Measurements from ENCODE around the gene LRRK1.

Gene LRRK1

DNA sequence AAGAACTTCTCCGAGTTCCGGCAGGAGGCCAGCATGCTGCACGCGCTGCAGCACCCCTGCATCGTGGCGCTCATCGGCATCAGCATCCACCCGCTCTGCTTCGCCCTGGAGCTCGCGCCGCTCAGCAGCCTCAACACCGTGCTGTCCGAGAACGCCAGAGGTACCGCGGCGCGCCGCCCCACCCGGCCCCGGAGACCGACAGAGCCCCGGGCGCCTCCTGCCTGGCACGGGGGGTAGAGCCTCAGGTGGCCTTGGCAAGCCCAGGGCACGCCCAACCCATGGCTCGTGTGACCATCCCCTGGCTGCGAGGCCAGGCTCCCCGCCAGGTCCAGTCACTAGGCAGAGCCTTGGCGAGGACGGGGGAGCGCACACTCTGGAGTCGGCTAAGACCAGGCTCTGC lies 134.1 kb downstream of the LRRK1 start:
- Histone ChIP-seq H3K4me2 (ENCODE audit: low read length) (no peak overlapping the region), H3K27ac (ENCODE audit: low read depth, low read length) (no peak overlapping the region), H3K9me3 (ENCODE audit: control insufficient read depth, insufficient read depth, low read length) (no peaks in the 10 kb centered on the region), H3F3A (ENCODE audit: control insufficient read depth, insufficient read depth) (no peaks in the 10 kb centered on the region), H3K36me3 (ENCODE audit: control insufficient read depth, low read length) (peaks cover 100% of the 10 kb centered on the region), H3K27me3 (ENCODE audit: control insufficient read depth, low read length) (no peaks in the 10 kb centered on the region), H3K4me3 (ENCODE audit: low read length) (no peak overlapping the region), H3K4me1 (ENCODE audit: control insufficient read depth, low read length) (no peaks in the 10 kb centered on the region), H3K9me2 (replicated peaks; ENCODE audit: control insufficient read depth, low read length) (no peaks in the 10 kb centered on the region), H3K79me2 (ENCODE audit: control insufficient read depth, low read length) (no peaks in the 10 kb centered on the region), H4K20me1 (ENCODE audit: control insufficient read depth, insufficient read depth, low read depth, low read length) (no peaks in the 10 kb centered on the region)
- no peak for TF ChIP-seq EZH2phosphoT487 (IDR thresholded peaks at IDR 0.05; ENCODE audit: borderline replicate concordance, low read length)
- TF ChIP-seq, protein P1, sequence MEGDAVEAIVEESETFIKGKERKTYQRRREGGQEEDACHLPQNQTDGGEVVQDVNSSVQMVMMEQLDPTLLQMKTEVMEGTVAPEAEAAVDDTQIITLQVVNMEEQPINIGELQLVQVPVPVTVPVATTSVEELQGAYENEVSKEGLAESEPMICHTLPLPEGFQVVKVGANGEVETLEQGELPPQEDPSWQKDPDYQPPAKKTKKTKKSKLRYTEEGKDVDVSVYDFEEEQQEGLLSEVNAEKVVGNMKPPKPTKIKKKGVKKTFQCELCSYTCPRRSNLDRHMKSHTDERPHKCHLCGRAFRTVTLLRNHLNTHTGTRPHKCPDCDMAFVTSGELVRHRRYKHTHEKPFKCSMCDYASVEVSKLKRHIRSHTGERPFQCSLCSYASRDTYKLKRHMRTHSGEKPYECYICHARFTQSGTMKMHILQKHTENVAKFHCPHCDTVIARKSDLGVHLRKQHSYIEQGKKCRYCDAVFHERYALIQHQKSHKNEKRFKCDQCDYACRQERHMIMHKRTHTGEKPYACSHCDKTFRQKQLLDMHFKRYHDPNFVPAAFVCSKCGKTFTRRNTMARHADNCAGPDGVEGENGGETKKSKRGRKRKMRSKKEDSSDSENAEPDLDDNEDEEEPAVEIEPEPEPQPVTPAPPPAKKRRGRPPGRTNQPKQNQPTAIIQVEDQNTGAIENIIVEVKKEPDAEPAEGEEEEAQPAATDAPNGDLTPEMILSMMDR (IDR thresholded peaks at IDR 0.05; ENCODE audit: low read depth, low read length, poor library complexity, severe bottlenecking) = no peak

DNA sequence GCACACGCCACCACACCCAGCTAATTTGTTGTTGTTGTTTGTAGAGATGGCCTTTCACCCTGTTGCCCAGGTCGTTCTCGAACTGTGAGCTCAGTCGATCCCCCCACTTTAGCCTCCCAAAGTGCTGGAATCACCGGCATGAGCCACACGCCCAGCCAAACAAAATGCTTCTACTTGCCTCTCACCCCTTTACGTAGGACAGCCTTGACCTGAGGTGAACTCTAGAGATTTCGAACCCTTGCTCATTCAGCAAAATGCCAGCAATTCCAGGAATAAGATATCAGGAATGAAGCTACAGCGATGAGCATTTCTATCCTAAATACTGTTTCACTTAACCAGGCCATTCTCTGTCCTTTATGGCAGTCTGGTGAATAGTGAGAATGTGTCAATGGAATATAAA lies 135.0 kb downstream of the LRRK1 start:
- Histone ChIP-seq H3K4me3 (ENCODE audit: low read length) (no peak overlapping the region), H3K27me3 (ENCODE audit: control insufficient read depth, low read length) (no peaks in the 10 kb centered on the region), H4K20me1 (ENCODE audit: control insufficient read depth, insufficient read depth, low read depth, low read length) (no peaks in the 10 kb centered on the region), H3K4me2 (ENCODE audit: low read length) (no peak overlapping the region), H3F3A (ENCODE audit: control insufficient read depth, insufficient read depth) (no peaks in the 10 kb centered on the region), H3K4me1 (ENCODE audit: control insufficient read depth, low read length) (no peaks in the 10 kb centered on the region), H3K9me3 (ENCODE audit: control insufficient read depth, insufficient read depth, low read length) (no peaks in the 10 kb centered on the region), H3K27ac (ENCODE audit: low read depth, low read length) (no peak overlapping the region), H3K36me3 (ENCODE audit: control insufficient read depth, low read length) (peaks cover 100% of the 10 kb centered on the region), H3K9me2 (replicated peaks; ENCODE audit: control insufficient read depth, low read length) (no peaks in the 10 kb centered on the region), H3K79me2 (ENCODE audit: control insufficient read depth, low read length) (no peaks in the 10 kb centered on the region)
- TF ChIP-seq, protein P1 (IDR thresholded peaks at IDR 0.05; ENCODE audit: low read depth, low read length, poor library complexity, severe bottlenecking) = no peak
- TF ChIP-seq EZH2phosphoT487 (IDR thresholded peaks at IDR 0.05; ENCODE audit: borderline replicate concordance, low read length) = no peak

DNA sequence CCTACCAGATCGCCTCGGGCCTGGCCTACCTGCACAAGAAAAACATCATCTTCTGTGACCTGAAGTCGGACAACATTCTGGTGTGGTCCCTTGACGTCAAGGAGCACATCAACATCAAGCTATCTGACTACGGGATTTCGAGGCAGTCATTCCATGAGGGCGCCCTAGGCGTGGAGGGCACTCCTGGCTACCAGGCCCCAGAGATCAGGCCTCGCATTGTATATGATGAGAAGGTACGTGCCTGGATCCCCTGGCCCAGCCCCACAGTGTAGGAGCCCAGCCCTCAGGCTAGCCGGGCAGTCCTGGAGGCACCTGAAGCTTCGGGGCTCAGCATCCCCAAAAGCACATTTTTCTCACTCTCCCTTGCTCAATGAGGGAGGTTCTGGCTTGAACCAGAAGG lies 135.8 kb downstream of the LRRK1 start:
- Histone ChIP-seq H4K20me1 (ENCODE audit: control insufficient read depth, insufficient read depth, low read depth, low read length) (no peaks in the 10 kb centered on the region), H3F3A (ENCODE audit: control insufficient read depth, insufficient read depth) (no peaks in the 10 kb centered on the region), H3K27ac (ENCODE audit: low read depth, low read length) (no peak overlapping the region), H3K4me3 (ENCODE audit: low read length) (no peak overlapping the region), H3K27me3 (ENCODE audit: control insufficient read depth, low read length) (no peaks in the 10 kb centered on the region), H3K36me3 (ENCODE audit: control insufficient read depth, low read length) (peaks cover 100% of the 10 kb centered on the region), H3K9me3 (ENCODE audit: control insufficient read depth, insufficient read depth, low read length) (no peaks in the 10 kb centered on the region), H3K4me2 (ENCODE audit: low read length) (no peak overlapping the region), H3K79me2 (ENCODE audit: control insufficient read depth, low read length) (no peaks in the 10 kb centered on the region), H3K4me1 (ENCODE audit: control insufficient read depth, low read length) (no peaks in the 10 kb centered on the region), H3K9me2 (replicated peaks; ENCODE audit: control insufficient read depth, low read length) (no peaks in the 10 kb centered on the region)
- TF ChIP-seq, protein P1 (IDR thresholded peaks at IDR 0.05; ENCODE audit: low read depth, low read length, poor library complexity, severe bottlenecking) = no peak
- no peak for TF ChIP-seq EZH2phosphoT487 (IDR thresholded peaks at IDR 0.05; ENCODE audit: borderline replicate concordance, low read length)

DNA sequence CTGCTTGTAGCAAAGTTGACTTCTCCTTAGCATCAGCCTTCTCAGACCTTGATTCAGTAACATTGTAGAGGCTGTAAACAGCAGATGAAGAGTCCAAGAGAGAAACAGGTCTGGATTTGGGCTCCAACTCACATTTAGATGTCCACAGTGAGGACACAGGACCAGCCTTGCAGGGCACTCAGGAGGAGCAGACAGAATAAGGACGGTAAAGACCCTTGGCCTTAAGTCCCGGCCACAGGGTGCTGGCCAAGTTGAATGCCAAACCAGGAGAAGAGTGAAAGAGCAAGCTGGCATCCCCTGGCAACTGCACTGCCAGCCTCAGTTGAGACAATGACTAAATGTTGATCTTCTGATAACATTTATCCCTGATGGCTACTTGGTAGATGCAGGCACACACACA lies 136.3 kb downstream of the LRRK1 start:
- no peaks in the 10 kb centered on the region for H3K9me2 ChIP-seq (replicated peaks; ENCODE audit: control insufficient read depth, low read length)
- H3K4me1 ChIP-seq (ENCODE audit: control insufficient read depth, low read length) = no peaks in the 10 kb centered on the region
- H3K4me2 ChIP-seq (ENCODE audit: low read length) = no peak overlapping the region
- H3K9me3 ChIP-seq (ENCODE audit: control insufficient read depth, insufficient read depth, low read length) = no peaks in the 10 kb centered on the region
- no peaks in the 10 kb centered on the region for H3F3A ChIP-seq (ENCODE audit: control insufficient read depth, insufficient read depth)
- H3K4me3 ChIP-seq (ENCODE audit: low read length) = no peak overlapping the region
- no peak overlapping the region for H3K27ac ChIP-seq (ENCODE audit: low read depth, low read length)
- no peaks in the 10 kb centered on the region for H3K27me3 ChIP-seq (ENCODE audit: control insufficient read depth, low read length)
- peaks cover 100% of the 10 kb centered on the region for H3K36me3 ChIP-seq (ENCODE audit: control insufficient read depth, low read length)
- H4K20me1 ChIP-seq (ENCODE audit: control insufficient read depth, insufficient read depth, low read depth, low read length) = no peaks in the 10 kb centered on the region
- H3K79me2 ChIP-seq (ENCODE audit: control insufficient read depth, low read length) = no peaks in the 10 kb centered on the region
- TF ChIP-seq, protein P1 (IDR thresholded peaks at IDR 0.05; ENCODE audit: low read depth, low read length, poor library complexity, severe bottlenecking) = no peak
- no peak for TF ChIP-seq EZH2phosphoT487 (IDR thresholded peaks at IDR 0.05; ENCODE audit: borderline replicate concordance, low read length)

Measured in DOHH2 (cell line).